H1 (cell line): Measurements from ENCODE around the gene CUX1. TPM values are rescaled to one million over a fixed set of nuclear protein-coding genes. Genes with fewer than 3 reads are reported as not detected.

Experiments
- CHD7 ChIP-seq: fragments of 300-600 bp; sonication (generic); IDR thresholded peaks from 2 replicates; pipeline ENCODE4 v1.7.1; 2012; ENCODE audit warnings: low read length, moderate library complexity, mild to moderate bottlenecking, inconsistent platforms; ENCODE audit not compliant: insufficient replicate concordance
- polyA plus RNA-seq, 7 experiments: library from polyadenylated mRNA; depleted of rRNA in 3 of 7; stranded (reverse) in 5 of 7; unstranded in 2 of 7; fragments of >200 nt in 5 of 7; fragments of 200-250 nt in 2 of 7; gene quantifications; 1 replicate in 5 of 7; 2 replicates in 1 of 7; 4 replicates in 1 of 7; pipeline versions ENCODE4 v1.2.1 to v1.2.3, GENCODE V29; 2011 to 2013; ENCODE audit warnings: missing spikeins in 2 of 7, mixed read lengths in 2 of 7
- total RNA-seq: library from RNA; stranded (reverse); fragmentation: NEBNext Ultra II Directional; extraction: Animal tissue kit (Norgen Biotek cat#: 25700); gene quantifications from 2 replicates; pipeline ENCODE4 v1.2.1, GENCODE V29; 2021

Gene CUX1
- total and polyA plus RNA-seq, 2 of the 8 experiments (the other 6 are each of a cell fraction or from before 2014, with no cell fraction given) = 21.6 to 65.9 TPM

GRCh38 chr7:102275123-102275703, 457.8 kb downstream of the CUX1 start (continued):
- no peak for TF ChIP-seq CHD7
